Measurements from ENCODE around the gene ECHS1.

ECHS1 gene

GRCh38 chr10:133349577-133350011, 23.6 kb downstream of the ECHS1 start:
- no peak overlapping the region for H3K4me3 ChIP-seq (ENCODE audit: low read depth, low read length)
- DNase-seq (ENCODE audit: low read depth) = no peak
- in situ Hi-C loops (cut with HindIII; ENCODE audit: low sequenced_read_pairs) = no loop called here
- TF ChIP-seq CTCF (IDR thresholded peaks at IDR 0.05; ENCODE audit: low read depth, low read length, missing control alignments) = no peak

GRCh38 chr10:133349160-133349568, 24.0 kb downstream of the ECHS1 start:
- no peak for TF ChIP-seq CTCF (IDR thresholded peaks at IDR 0.05; ENCODE audit: low read depth, low read length, missing control alignments)
- in situ Hi-C loops (cut with HindIII; ENCODE audit: low sequenced_read_pairs) = no loop called here

GRCh38 chr10:133347710-133348517, 25.2 kb downstream of the ECHS1 start:
- no peak for TF ChIP-seq CTCF (IDR thresholded peaks at IDR 0.05; ENCODE audit: low read depth, low read length, missing control alignments)
- no peak for DNase-seq (ENCODE audit: low read depth)
- in situ Hi-C loops (cut with HindIII; ENCODE audit: low sequenced_read_pairs) = no loop called here
- H3K4me3 ChIP-seq (ENCODE audit: low read depth, low read length) = no peak overlapping the region

More at GRCh38 chr10:133349160-133349568, 24.0 kb downstream of the ECHS1 start:
- DNase-seq (ENCODE audit: low read depth) = no peak
- H3K4me3 ChIP-seq (ENCODE audit: low read depth, low read length) = no peak overlapping the region

- TF ChIP-seq CTCF (IDR thresholded peaks at IDR 0.05; ENCODE audit: low read depth, low read length, missing control alignments) = no peak
- no peak for DNase-seq (ENCODE audit: low read depth)
- in situ Hi-C loops (cut with HindIII; ENCODE audit: low sequenced_read_pairs) = no loop called here
- no peak overlapping the region for H3K4me3 ChIP-seq (ENCODE audit: low read depth, low read length)
These were observed 26.7 kb downstream of the ECHS1 start for GRCh38 chr10:133346413-133346812.

GRCh38 chr10:133344236-133344635, 28.9 kb downstream of the ECHS1 start:
- in situ Hi-C loops (cut with HindIII; ENCODE audit: low sequenced_read_pairs) = no loop called here
- no peak for TF ChIP-seq CTCF (IDR thresholded peaks at IDR 0.05; ENCODE audit: low read depth, low read length, missing control alignments)
- DNase-seq (ENCODE audit: low read depth) = no peak
- no peak overlapping the region for H3K4me3 ChIP-seq (ENCODE audit: low read depth, low read length)

GRCh38 chr10:133343558-133343957, 29.6 kb downstream of the ECHS1 start:
- TF ChIP-seq CTCF (IDR thresholded peaks at IDR 0.05; ENCODE audit: low read depth, low read length, missing control alignments) = no peak
- DNase-seq (ENCODE audit: low read depth) = no peak
- in situ Hi-C loops (cut with HindIII; ENCODE audit: low sequenced_read_pairs) = no loop called here
- H3K4me3 ChIP-seq (ENCODE audit: low read depth, low read length) = no peak overlapping the region
